GM20000 (cell line): Measurements from ENCODE around the gene TPM2.

Experiments
- DNase-seq: peaks from one replicate; pipeline ENCODE4 v3.0.0; 2012; ENCODE audit warnings: low spot score
- CTCF ChIP-seq: IDR thresholded peaks from 2 replicates; pipeline ENCODE4 v1.5.1; 2012; ENCODE audit warnings: mild to moderate bottlenecking, control low read depth; ENCODE audit errors: extremely low read depth, missing control alignments

TPM2 gene

GRCh38 chr9:35682520-35683315 lies 7.0 kb downstream of the TPM2 start:
- no peak for DNase-seq
- no peak for TF ChIP-seq CTCF

- TF ChIP-seq CTCF, result no peak
- DNase-seq, result no peak
Measured at GRCh38 chr9:35682051-35682450, 7.7 kb downstream of the TPM2 start.

GRCh38 chr9:35681341-35682002 lies 8.3 kb downstream of the TPM2 start:
- no peak for TF ChIP-seq CTCF
- no peak for DNase-seq

GRCh38 chr9:35680331-35681105 lies 9.2 kb downstream of the TPM2 start:
- DNase-seq, result peak; percentile 66
- no peak for TF ChIP-seq CTCF

- DNase-seq, result no peak
- TF ChIP-seq CTCF, result no peak
Measured at GRCh38 chr9:35679766-35680330, 9.9 kb downstream of the TPM2 start.

GRCh38 chr9:35679091-35679490 lies 10.6 kb downstream of the TPM2 start:
- no peak for DNase-seq
- TF ChIP-seq CTCF, result no peak
